ENCODE measurements around the gene LINGO3.
A peak's percentile ranks its signal among the peaks of the same experiment; 100 is the strongest.

The LINGO3 gene

DNA sequence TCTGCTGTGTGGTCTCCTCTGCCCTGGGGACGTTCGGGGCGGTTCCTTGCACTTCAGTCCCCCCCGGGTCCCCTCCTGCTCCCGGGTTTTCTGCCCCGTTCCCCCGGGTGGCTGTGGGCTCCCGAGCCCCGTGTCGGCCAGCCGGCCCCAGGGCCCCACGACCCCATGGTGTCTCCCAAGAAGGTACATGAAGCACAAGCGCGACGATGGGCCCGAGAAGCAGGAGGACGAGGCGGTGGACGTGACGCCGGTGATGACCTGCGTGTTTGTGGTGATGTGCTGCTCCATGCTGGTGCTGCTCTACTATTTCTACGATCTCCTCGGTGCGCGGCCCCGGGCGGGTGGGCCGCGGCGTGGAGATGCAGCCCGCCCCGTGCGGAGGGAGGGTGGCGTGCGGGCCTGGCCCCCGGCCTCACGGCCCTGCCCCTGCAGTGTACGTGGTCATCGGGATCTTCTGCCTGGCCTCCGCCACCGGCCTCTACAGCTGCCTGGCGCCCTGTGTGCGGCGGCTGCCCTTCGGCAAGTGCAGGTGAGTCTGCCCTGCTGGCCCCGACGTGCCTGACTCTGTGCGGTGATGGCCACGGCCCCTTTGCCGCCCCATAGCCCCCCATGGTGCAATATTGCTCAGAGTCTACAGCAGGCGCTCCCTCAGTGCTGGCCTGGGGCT lies 31.8 kb upstream of the LINGO3 start:
- no peak for DNase-seq (ENCODE audit: low read depth in 2 of 2)

DNA sequence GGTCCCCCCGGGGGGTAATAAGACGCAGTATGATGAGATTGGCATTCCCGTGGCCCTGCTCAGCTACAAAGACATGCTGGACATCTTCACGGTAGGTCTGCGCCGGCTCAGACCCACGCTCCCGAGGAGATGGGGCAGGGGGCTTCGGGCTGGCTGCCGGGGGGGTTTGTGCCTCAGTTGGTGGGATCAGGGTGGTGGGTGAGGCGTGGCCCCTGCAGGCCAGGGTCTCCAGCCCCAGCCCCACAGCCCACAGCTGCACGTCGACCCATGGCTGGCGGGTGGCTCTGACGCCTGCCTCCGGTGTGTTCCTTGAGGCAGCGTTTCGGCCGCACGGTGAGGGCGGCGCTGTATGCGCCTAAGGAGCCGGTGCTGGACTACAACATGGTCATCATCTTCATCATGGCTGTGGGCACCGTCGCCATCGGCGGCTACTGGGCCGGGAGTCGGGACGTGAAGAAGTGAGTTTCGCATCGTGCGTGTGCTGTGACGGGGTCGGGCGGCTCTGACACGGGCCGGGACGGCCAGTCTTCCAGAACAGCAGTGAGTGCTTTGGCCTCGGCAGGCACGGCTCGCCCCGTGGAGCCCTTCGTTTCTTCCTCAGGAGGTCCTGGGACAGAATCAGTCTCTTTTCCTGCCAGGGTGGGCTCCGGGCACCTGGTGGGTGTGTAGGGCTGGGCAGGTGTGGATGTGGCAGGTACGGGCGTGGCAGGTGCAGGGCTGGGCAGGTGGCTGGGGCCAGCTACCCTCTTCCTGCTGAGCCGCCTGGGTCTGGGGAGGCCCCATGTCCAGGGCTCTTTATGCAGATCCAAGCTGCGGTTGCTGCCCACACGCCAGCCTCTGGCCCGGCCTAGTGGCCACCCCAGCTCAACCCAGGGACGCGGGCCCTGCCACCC lies 31.0 kb upstream of the LINGO3 start:
- DNase-seq (ENCODE audit: low read depth in 2 of 2): no peak

DNA sequence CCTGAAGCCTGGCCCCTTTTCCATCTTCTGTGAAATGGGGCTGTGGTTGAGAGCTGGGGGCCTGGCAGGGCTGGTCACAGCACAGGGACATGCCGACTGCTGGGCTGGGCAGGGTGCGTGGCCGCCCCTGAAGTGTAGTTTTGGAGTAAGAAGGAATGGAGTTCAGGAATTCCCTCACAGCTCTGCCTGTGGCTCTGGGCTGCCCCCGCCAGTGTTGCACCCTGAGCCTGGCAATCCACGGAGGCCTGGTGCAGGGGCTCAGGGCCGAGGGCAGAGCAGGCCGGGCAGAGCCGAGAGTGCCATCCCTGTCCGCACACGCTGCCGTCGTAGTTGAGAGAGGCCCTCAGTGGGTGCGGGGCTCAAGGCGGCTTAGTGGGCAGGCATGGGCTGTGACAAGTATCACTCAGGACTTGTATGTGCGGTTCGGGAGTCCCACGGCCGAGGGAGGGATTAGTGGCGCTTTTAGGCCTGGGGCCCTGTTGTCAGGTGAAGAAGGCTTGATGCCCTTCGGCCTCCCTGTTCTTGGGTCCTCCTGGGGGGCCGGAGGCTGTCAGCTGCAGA lies 30.2 kb upstream of the LINGO3 start:
- no peak for DNase-seq (ENCODE audit: low read depth in 2 of 2)

DNA sequence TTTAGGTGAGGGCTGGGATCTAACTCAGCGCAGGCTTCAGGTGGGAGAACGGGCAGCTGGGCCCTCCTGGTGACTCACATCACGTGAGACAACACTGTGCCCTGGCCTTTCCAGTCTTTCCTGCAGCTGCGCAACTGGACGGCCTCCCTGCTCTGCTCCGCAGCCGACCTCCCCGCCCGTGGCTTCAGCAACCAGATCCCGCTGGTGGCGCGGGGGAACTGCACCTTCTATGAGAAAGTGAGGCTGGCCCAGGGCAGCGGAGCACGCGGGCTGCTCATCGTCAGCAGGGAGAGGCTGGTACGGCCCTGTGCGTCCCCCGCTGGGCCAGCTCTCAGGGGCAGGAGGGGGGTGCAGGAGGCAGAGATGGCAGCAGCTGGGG lies 29.4 kb upstream of the LINGO3 start:
- DNase-seq (ENCODE audit: low read depth in 2 of 2): no peak

DNA sequence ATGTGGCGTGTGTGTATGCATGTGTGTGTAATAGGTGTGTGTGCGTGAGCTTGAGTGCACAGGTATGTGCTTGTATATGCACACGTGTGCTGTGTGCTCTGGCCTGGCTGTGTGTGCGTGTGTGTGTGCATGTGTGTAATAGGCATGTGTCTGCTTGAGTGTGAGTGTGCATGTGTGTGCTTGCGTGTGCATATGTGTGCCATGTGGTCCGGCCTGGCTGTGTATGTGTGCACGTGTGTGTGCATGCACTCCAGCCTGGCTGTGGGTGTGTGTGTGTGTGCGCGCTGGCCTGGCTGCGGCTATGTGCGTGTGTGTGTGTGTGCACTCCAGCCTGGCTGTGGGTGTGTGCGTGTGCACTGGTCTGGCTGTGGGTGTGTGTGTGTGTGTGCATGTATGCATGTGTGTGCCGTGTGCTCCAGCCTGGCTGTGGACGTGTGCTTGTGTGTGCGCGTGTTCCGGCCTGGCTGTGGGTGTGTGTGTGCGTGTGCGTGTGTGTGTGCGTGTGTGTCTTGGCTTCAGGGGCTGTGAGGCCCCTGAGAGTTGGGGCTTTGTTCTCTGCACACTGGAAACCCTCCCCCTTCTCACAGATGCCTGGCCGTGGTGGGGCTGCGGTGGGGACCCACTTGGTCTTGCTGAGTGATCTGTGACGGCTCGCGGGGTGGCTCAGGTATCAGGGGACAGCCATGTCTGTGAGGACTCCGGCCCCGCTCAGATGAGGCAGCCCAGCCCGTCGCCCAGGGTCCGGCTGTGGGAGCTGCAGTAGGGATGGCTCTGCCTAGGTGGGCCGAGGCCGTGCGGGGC lies 28.8 kb upstream of the LINGO3 start:
- DNase-seq (ENCODE audit: low read depth in 2 of 2): no peak

DNA sequence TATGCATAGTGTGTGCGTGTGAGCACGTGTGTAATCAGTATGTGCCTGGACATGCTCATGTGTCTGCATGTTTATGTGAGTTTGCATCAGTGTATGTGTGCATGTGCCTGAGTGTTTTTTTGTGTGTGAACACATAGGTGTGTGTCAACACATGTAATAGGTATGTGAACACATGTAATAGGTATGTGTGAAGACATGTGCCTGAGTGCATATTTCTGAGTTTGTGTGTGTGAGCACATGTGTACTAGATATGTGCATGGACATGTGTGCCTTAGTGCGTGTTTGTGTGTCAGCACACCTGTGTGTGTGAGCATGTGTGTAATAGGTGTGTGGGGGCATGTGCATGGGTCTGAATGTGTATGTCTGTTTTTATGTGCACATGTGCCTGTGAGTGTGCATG lies 27.9 kb upstream of the LINGO3 start:
- no peak for DNase-seq (ENCODE audit: low read depth in 2 of 2)

DNA sequence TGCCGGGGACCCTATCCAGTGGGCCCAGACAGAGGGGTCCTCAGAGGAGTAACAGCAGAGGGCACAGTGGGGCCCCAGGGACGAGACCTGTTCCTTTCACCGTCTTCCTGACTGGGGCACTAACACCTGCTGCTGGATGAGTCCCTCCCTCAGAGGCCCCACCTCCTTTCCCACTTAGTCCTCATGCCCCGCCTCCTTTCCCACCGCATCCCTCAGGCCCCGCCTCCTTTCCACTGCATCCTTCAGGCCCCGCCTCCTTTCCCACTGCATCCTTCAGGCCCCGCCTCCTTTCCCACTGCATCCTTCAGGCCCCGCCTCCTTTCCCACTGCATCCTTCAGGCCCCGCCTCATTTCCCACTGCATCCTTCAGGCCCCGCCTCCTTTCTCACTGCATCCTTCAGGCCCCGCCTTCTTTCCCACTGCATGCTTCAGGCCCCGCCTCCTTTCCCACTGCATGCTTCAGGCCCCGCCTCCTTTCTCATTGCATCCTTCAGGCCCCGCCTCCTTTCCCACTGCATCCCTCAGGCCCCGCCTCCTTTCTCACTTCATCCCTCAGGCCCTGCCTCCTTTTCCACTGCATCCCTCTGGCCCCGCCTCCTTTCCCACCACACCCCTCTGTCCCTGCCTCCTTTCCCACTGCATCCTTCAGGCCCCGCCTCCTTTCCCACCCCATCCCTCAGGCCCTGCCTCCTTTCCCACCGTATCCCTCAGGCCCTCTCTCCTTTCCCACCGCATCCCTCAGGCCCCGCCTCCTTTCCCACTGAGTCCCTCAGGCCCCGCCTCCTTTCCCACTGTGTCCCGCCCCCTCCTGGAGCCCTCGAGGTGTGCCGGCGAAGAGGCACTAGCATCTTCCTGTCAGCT lies 27.3 kb upstream of the LINGO3 start:
- no peak for DNase-seq (ENCODE audit: low read depth in 2 of 2)

DNA sequence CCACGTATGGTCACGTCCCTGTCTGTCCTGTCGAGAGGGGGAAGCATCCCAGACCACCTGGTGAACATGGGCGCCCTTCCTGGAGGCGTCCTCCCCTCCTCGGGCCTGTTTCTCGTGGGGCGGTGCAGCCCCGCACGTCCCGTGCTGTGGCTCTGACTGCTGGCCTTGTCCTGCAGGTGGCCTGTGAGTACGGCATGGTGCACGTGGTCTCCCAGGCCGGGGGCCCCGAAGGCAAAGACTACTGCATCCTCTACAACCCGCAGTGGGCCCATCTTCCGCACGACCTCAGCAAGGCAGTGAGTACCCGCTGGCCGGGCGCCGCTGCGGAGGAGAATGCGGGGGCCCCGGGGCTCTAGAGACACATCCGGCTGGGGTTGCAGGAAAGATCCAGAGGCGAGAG lies 26.5 kb upstream of the LINGO3 start:
- no peak for DNase-seq (ENCODE audit: low read depth in 2 of 2)

DNA sequence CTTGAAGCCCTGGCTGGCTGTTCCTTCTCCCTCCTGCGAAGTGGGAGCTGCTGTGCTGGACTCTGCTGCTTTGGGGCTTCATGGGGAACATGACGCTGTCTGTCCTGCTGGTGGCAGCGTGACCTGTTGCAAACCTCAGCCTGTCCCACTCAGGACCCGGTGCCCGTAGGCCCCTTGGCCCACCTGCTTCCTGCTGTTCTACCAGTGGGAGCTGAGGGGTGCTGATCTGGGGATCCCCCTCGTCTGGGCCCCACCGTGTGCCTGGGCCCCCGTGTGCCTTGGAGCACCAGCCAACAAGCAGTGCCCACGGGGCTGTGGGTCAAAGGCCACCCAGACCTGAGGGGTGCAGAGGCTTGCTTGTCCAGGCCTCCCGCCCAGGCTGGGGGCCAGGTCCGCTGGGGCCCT lies 25.9 kb upstream of the LINGO3 start:
- DNase-seq (ENCODE audit: low read depth in 2 of 2): no peak

DNA sequence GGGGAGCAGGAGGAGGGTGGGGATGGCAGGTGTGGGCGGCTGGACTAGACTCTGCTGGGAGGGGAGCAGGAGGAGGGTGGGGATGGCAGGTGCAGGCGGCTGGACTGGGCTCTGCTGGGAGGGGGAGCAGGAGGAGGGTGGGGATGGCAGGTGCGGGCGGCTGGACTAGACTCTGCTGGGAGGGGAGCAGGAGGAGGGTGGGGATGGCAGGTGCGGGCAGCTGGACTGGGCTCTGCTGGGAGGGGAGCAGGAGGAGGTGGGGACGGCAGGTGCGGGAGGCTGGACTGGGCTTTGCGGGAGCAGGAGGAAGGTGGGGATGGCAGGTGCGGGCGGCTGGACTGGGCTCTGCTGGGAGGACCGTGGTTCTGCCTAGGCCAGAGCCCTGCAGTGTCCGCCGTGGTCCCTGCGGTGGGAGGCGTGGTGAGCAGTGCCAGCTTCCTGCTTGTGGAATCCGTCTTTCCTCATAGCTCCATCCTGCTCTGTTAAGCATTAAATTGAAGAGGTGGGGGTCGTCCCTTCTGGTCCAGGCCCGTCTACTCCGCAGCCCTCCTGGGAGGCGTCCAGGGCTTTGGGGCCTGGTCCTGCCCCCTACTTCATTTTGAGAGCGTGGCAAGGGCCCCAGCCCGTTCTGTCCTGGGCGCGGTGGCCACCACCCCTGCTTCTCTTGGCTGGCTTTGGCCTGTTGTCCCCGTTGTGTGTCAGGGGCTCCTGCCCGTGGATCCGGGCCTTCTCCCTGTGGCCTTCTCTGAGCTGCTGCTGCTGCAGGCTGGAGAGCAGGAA lies 25.3 kb upstream of the LINGO3 start:
- no peak for DNase-seq (ENCODE audit: low read depth in 2 of 2)

DNA sequence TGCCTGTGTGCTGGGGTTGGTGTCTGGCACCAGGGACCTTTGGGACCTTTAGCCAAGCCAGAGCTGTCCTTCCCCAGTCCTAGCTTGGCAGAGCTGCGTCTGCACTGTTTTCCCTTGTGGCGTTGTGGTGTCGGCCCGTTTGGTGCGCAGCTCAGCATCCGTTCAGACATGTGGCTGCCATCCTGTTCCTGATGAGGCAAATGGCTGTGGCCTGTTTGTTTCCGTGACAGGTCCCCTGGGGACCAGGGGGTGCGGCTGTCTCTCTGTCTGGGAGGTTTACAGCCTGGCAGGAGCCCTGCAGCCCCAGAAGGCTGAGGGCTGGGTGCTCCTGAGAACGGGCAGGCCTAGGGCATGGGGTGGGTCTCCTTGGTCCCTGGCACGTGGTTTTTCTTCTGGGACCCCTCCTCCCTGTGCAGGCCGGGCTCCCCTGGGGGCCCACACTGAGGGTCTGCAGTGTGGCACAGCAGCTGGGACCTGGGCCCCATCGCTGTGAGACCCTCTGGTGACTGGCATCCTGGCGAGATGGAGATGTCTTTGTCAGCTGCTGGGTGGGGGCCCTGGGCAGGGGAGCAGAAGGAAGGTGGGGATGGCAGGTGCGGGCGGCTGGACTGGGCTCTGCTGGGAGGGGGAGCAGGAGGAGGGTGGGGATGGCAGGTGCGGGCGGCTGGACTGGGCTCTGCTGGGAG lies 24.5 kb upstream of the LINGO3 start:
- no peak for DNase-seq (ENCODE audit: low read depth in 2 of 2)

DNA sequence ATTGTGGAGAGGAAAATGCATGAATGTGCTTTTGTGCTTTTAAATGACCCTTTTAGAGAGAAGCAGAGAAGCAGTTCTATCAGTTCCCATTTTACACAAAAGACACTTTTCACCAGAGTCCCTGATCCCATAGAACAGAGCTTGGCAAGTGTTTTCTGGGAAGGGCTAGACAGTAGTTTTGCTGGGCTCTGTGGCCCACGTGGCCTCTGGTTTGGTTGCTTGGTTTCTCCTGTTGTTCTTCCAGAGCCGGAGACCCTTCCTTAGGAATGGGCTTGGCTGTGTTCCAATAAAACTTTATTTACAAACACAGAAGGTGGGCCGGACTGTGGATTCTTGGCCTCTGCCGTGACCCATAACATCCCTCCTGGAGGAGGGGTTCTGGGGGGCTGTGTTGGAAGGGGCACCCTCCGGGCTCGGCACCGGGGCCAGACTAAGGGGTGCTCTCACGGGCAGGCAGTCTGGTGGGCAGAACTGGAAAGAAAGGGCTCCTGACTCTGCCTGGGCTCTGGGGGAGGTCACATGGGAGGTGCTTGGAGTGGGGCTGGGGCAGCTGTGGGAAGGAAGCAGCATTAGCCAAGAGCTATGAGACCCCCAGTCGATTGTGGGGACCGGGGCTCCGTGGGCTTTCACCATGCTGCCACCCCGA lies 23.8 kb upstream of the LINGO3 start:
- no peak for DNase-seq (ENCODE audit: low read depth in 2 of 2)

DNA sequence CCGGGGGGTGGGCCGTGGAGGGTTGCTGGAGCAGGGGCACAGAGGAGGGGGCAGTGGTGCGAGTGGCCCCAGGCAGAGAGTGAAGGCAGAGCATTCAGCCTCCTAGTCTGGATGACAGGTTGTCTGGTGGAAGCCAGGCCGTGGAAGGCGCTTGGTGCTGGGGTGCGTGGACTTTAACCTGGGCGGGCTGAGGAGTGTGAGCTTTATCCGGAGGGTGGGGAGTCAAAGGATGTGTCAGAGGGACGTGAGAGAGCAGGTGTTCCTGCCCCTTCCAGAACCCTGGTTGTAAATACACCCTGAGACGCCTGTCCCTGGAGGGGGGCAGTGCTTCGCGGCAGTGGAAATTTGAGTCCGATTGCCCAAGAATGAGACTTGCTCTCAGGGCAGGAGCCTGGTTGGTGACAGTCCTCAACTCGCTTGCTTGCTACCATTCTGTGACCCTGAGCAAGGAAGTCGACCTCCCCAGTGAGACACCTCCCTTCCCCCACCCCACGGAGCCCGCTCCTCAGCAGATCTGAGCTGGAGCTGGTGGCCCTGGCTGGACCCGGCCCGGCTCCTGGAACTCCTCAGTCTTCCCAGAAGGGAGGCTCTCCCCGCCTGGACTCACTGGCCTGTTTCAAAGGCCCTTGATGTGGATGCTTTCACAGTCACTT lies 22.8 kb upstream of the LINGO3 start:
- no peak for DNase-seq (ENCODE audit: low read depth in 2 of 2)

DNA sequence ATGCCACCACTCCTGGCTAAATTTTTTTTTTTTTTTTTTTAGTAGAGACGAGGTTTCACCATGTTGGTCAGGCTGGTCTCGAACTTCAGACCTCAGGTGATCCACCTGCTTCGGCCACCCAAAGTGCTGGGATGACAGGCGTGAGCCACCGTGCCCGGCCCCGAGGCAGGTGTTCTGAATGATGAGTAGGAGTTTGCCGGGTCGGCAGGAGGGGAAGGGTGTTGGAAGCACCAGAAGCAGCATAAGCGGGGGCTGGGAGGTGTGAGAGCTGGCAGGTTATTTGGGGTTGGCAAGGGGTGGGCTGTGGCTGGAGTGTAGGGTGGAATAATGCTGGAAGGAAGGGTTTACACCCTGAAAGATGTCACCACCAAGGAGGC lies 22.3 kb upstream of the LINGO3 start:
- no peak for DNase-seq (ENCODE audit: low read depth in 2 of 2)

DNA sequence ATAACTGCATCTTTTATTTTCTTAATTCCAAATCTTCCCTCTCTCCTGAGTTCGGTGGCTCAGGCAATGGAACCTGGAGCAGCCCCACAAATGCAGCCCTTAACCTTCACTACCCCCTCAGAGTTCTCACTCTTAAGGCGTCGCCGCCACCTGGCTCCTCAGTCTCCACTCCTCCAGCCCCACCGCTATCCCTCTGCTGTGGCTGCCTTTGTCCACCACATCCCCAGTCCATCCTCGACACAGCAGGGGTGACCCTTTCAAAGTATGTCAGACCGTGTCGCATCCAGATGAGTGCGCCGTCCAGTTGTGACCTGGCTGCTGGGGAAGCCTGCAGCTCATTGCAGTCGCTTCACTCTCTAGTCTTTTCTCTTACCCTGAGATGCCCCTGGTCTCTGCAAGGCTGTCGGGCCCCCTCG lies 21.6 kb upstream of the LINGO3 start:
- no peak for DNase-seq (ENCODE audit: low read depth in 2 of 2)

DNA sequence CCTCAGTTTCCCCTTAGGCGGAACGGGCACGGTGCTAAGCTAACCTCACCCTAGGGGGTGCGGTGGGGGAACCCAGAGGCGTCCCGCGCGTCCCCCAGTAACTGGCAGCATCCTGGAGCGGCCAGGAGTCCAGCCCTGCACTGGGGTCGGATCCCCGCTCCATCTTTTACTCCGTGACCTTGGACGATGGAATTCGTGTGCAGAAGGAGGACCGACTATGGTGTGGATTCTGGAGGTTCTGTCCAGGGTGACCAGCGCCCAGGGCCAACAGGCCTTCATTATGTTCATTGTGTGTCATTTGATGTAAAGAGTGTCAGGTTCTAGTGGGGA lies 21.2 kb upstream of the LINGO3 start:
- DNase-seq (ENCODE audit: low read depth in 2 of 2): no peak

DNA sequence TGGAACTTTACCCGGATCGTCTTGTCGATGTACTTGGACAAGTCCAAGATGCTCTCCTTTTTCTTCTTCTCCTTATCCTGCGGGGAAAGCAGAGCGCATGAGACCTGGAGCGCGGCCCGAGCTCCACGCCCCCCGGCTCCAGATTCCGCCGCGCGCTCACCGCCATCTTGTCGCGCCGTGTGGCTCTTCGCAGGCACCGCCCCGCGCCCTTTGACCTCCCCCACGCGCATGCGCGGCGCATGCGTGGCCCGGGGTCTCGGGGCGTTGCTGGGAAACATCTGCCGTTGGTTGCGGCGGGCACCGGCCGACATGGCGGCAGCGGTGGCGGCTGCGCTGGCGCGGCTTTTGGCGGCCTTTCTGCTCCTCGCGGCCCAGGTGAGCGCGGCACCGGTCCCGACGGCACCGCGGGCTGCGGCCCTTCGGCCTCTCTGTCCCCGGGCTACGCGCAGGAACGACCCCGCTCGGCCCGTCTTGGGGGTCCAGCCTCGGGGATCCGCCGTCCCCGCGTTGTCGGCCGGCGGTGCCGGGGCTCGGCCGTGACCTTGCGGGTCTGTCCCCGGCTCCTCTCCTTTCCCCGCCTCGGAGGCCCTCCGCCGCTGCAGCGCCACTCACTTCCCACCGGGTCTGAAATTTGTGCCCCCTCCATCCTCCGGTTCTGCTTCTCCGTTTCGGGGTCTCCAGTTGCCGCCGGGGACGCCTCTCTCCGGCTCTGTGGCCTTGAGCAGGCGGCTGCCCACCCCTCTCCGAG lies 20.6 kb upstream of the LINGO3 start, which contains the start of the genes LSM7 and SPPL2B:
Gene LSM7 (minus strand): TSS at position 186 of the 748 bp plus-strand sequence. CDS start 20 bp downstream, at position 166.
Gene SPPL2B (plus strand): TSS at position 284 of the 748 bp plus-strand sequence. CDS start 26 bp downstream, at position 310.
- DNase-seq (ENCODE audit: low read depth in 2 of 2): peak; percentile 85 to 86

Data from activated CD4-positive, alpha-beta T cell treated with anti-CD3 and anti-CD28 coated beads for 24 hours (primary cell).